A549 treated with AZD9567 at 1 μM for 4 hours (cell line): ENCODE results near the gene IGFBP5. TPM values are rescaled to one million over a fixed set of nuclear protein-coding genes. Genes with fewer than 3 reads are reported as not detected.

ENCODE experiments used
- total RNA-seq: library from RNA; stranded (reverse); fragments of 200-300 nt; extraction: Qiagen RNA extraction; gene quantifications from 5 replicates; pipeline ENCODE4 v1.2.3, GENCODE V29; 2022; ENCODE audit not compliant: insufficient read depth

Gene IGFBP5, protein sequence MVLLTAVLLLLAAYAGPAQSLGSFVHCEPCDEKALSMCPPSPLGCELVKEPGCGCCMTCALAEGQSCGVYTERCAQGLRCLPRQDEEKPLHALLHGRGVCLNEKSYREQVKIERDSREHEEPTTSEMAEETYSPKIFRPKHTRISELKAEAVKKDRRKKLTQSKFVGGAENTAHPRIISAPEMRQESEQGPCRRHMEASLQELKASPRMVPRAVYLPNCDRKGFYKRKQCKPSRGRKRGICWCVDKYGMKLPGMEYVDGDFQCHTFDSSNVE
- 0.16 to 0.50 TPM (median 0.23 TPM) in 5 replicates for total RNA-seq

DNA sequence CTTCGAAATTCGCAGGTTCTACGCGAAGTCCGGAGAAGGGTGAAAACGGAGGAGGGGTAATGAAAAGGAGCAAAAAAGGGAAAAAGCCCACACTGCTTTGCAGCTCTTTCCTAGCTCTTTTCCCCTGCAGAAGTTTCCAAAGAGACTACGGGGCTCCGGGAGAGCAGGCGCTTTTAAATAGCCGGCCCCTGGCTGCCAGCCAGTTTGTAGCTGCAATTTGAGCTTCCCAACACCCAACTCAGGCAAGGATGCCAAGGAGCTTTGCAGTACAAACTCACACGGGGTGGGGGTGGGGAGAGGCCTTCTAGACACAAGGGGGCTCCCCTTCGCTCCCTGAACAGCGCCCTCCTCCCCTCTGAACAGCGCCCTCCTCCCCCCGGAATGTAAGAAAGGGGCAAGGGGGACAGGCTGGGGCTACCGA lies at the start of gene IGFBP5:
IGFBP5 (minus strand) TSS at position 149 of the 421 bp plus-strand sequence. CDS start 774 bp downstream, outside the sequence.

DNA sequence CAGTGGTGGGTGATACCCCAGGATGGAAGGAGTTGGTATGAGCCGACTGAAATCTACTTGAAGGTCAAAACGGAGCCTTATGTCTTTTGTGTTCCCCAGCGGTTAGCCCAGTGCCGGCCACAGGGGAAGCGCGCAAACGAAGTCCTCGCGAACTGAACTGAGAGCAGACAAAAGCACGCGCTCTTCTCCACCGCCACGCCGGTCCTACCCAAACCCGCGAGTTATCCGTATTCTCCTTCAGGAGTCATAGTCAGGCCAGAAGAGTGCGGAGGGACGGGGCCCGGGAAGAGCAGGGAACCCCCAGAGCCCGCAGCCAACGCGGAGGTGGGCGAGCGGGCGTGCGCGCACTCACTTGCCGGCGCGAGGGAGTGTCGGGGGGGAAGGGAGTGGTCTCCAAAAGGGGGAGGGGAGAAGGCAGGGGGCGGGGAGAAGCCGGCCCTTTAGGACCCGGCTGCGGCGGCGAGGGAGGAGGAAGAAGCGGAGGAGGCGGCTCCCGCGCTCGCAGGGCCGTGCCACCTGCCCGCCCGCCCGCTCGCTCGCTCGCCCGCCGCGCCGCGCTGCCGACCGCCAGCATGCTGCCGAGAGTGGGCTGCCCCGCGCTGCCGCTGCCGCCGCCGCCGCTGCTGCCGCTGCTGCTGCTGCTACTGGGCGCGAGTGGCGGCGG lies 62.3 kb downstream of the IGFBP5 start, which contains the start of gene IGFBP2:
IGFBP2 (plus strand) TSS at position 469 of the 664 bp plus-strand sequence; CDS start at position 573, 104 bp downstream.

Other genes with a start within 250 kb of the IGFBP5 start
- gene RPL37A, start 196.7 kb downstream of the IGFBP5 start, total RNA-seq, result 3,340 to 5,310 TPM (median 4,999 TPM) in 5 replicates
- 43.3 to 88.6 TPM (median 86.5 TPM) in 5 replicates for gene IGFBP2, start 62.1 kb downstream of the IGFBP5 start, total RNA-seq
- not detected in 5 replicates for gene TNP1, start 164.5 kb upstream of the IGFBP5 start, total RNA-seq